ENCODE measurements around the gene CELSR1.

Gene CELSR1

DNA sequence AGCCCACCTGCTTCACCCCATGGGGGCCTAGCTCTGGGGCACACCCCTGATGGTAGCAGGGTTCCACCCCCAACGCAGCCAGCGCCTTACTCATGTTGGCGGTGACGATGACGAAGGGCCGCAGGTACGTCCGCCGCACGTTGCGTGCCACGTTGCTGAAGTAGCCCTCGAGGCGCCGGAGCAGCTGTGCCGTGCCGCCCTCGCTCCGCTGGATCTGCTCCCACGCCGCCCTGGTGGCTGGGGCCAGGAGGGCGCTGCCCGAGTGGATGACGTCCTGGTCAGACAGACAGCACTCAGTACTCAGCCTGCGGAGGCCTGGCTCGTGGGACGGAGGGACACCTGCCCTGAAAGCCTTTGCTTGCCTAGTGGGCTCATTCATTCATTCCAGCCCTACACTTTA, 151.1 kb downstream of the CELSR1 start:
- Histone ChIP-seq H3K9me3 (no peaks in the 10 kb centered on the region), H3K4me2 (no peak overlapping the region), H3K4me1 (no peaks in the 10 kb centered on the region), H3K36me3 (no peaks in the 10 kb centered on the region), H3K4me3 (no peak overlapping the region), H3K9ac (no peak overlapping the region), H3K27me3 (0 out of 2 replicates have a peak, but pooled peaks cover under 1% of the 10 kb centered on the region), H3K27ac (no peak overlapping the region), H4K20me1 (0 out of 2 replicates have a peak, but pooled peaks cover 2% of the 10 kb centered on the region)
- TF ChIP-seq Cebpa-rat (IDR thresholded peaks at IDR 0.05), result no peak

DNA sequence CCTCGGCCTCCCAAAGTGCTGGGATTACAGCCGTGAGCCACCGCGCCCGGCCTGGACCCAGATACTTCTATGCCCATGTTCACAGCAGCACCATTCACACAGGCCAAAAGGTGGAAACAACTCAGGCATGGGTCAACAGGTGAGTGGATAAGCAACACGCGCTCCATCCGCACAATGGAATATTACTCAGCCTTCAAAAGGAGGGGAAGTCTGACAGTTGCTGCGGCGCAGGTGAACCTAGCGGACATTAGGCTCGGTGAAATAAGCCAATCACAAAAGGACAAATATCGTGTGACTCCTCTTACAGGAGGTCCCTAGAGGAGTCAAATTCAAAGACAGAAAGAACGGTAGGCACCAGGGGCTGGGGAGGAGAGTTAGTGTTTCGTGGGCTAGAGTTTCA, 154.9 kb downstream of the CELSR1 start:
- Histone ChIP-seq H3K4me2 (no peak overlapping the region), H3K4me1 (peaks cover 20% of the 10 kb centered on the region), H3K9me3 (no peaks in the 10 kb centered on the region), H4K20me1 (peaks cover 27% of the 10 kb centered on the region; the same call in 1 of the 2 replicates), H3K27me3 (peaks cover 21% of the 10 kb centered on the region), H3K4me3 (no peak overlapping the region), H3K36me3 (no peaks in the 10 kb centered on the region), H3K27ac (no peak overlapping the region), H3K9ac (no peak overlapping the region)
- no peak for TF ChIP-seq Cebpa-rat (IDR thresholded peaks at IDR 0.05)

- no peak overlapping the region for H3K9ac ChIP-seq
- TF ChIP-seq Cebpa-rat (IDR thresholded peaks at IDR 0.05), result no peak
These were observed 155.7 kb downstream of the CELSR1 start for GRCh38 chr22:46381731-46382130.

GRCh38 chr22:46381142-46381541, 156.3 kb downstream of the CELSR1 start:
- Histone ChIP-seq H3K36me3 (peaks cover 11% of the 10 kb centered on the region), H3K9me3 (peaks cover 12% of the 10 kb centered on the region), H3K9ac (no peak overlapping the region), H4K20me1 (peaks cover 27% of the 10 kb centered on the region; the same call in 1 of the 2 replicates), H3K27me3 (peaks cover 21% of the 10 kb centered on the region), H3K4me3 (no peak overlapping the region), H3K4me1 (peaks cover 20% of the 10 kb centered on the region), H3K27ac (no peak overlapping the region), H3K4me2 (peak overlapping the region; percentile 82)
- TF ChIP-seq Cebpa-rat (IDR thresholded peaks at IDR 0.05), result no peak

More at GRCh38 chr22:46381731-46382130, 155.7 kb downstream of the CELSR1 start:
- Histone ChIP-seq H3K27ac (no peak overlapping the region), H3K9me3 (peaks cover 6% of the 10 kb centered on the region), H3K4me1 (peaks cover 20% of the 10 kb centered on the region), H3K4me3 (no peak overlapping the region), H3K36me3 (peaks cover 6% of the 10 kb centered on the region), H3K4me2 (no peak overlapping the region), H3K27me3 (peaks cover 21% of the 10 kb centered on the region), H4K20me1 (peaks cover 27% of the 10 kb centered on the region; the same call in 1 of the 2 replicates)

DNA sequence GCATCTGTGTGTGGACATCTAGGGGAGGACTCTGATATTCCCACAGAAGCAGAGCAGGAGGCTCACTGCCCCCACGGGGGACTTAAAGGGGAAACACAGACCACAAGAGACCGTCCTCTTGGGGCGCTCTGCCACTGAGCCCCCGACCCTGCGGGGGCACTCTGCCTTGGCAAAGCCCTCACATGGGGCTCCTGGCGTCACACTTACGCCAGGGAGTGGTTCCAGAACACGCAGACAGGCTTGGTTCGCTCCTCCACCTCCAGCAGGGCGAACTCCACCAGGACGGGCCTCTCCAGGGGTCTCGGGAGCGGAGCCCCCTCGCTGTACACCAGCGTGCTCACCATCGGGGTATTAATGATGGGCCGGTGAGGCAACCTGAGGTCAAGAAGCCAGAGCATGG, 156.8 kb downstream of the CELSR1 start:
- H3K4me3 ChIP-seq, result no peak overlapping the region
- H3K27ac ChIP-seq, result no peak overlapping the region
- peak overlapping the region; percentile 82 for H3K4me2 ChIP-seq
- no peak overlapping the region for H3K9ac ChIP-seq
- H3K36me3 ChIP-seq, result peaks cover 11% of the 10 kb centered on the region
- H3K9me3 ChIP-seq, result peaks cover 17% of the 10 kb centered on the region
- no peak for TF ChIP-seq Cebpa-rat (IDR thresholded peaks at IDR 0.05)
- peaks cover 27% of the 10 kb centered on the region; the same call in 1 of the 2 replicates for H4K20me1 ChIP-seq
- H3K27me3 ChIP-seq, result peaks cover 21% of the 10 kb centered on the region
- peaks cover 20% of the 10 kb centered on the region for H3K4me1 ChIP-seq

DNA sequence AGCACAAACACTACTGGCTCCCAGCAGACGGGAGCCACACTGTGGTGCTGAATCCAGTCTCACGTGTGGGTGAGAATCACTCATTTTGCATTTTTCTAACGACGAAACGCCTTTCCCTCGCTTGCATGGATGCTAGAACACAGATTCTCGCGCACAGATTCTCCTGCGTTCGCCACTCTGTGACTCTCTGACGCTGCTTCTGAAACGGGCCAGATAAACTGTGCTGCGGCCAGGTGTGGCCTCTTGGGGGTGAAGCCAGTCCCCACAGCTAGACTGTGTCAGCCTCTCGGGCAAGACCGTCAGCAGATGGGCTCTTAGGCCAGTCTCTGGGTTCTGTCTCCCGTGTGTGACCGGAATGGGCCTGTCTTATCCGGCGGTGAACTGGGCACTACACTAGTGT, 157.4 kb downstream of the CELSR1 start:
- TF ChIP-seq Cebpa-rat (IDR thresholded peaks at IDR 0.05), result no peak
- Histone ChIP-seq H3K4me3 (no peak overlapping the region), H4K20me1 (peaks cover 30% of the 10 kb centered on the region), H3K36me3 (peaks cover 11% of the 10 kb centered on the region), H3K9me3 (peaks cover 22% of the 10 kb centered on the region), H3K4me2 (peak overlapping the region; percentile 82), H3K27ac (no peak overlapping the region), H3K9ac (no peak overlapping the region), H3K4me1 (peaks cover 25% of the 10 kb centered on the region), H3K27me3 (peaks cover 21% of the 10 kb centered on the region)

- Histone ChIP-seq H3K4me1 (peaks cover 33% of the 10 kb centered on the region), H4K20me1 (peaks cover 37% of the 10 kb centered on the region), H3K4me3 (no peak overlapping the region), H3K27ac (no peak overlapping the region), H3K4me2 (peak overlapping the region; percentile 82), H3K36me3 (peaks cover 11% of the 10 kb centered on the region), H3K9ac (no peak overlapping the region), H3K9me3 (peaks cover 22% of the 10 kb centered on the region), H3K27me3 (peaks cover 21% of the 10 kb centered on the region)
- 0 out of 2 replicates have a peak, but pooled peaks have one; percentile 26 for TF ChIP-seq Cebpa-rat (IDR thresholded peaks at IDR 0.05)
These were observed 158.1 kb downstream of the CELSR1 start for GRCh38 chr22:46379066-46379930.

DNA sequence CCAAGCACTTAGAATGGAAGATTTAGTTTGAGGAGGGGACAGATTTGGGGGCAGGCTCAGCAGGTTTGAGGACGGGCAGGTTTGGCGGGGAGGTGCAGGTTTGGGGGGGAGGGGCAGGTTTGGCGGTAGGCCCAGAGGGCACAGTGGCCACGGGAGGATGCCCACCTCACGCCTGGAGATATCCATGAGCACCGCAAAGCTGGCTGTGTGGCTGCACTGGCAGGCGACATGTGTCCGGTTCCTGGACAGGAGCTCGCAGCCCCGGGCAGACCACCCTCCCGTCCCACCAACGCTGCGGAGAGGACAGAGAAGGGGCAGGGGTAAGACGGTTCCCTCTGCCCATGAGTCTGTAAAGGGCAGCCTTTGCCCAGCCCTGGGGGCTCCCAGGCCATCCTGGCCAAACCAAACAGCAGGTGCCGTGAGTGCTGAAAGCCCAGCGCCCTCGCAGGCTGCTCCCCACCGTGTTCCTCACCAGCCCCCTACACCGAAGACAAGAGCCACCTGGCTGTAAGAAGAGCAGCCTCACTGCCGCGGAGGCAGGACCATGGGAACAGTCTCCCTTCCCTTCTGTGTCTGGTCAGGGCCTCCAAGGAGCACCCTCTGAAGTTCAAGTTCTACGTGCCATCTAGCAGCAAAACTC, 158.9 kb downstream of the CELSR1 start:
- Histone ChIP-seq H3K9me3 (peaks cover 22% of the 10 kb centered on the region), H4K20me1 (peaks cover 45% of the 10 kb centered on the region), H3K4me3 (no peak overlapping the region), H3K27me3 (peaks cover 21% of the 10 kb centered on the region), H3K4me2 (no peak overlapping the region), H3K27ac (no peak overlapping the region), H3K36me3 (peaks cover 11% of the 10 kb centered on the region), H3K9ac (no peak overlapping the region), H3K4me1 (peaks cover 40% of the 10 kb centered on the region)
- TF ChIP-seq Cebpa-rat (IDR thresholded peaks at IDR 0.05), result no peak

DNA sequence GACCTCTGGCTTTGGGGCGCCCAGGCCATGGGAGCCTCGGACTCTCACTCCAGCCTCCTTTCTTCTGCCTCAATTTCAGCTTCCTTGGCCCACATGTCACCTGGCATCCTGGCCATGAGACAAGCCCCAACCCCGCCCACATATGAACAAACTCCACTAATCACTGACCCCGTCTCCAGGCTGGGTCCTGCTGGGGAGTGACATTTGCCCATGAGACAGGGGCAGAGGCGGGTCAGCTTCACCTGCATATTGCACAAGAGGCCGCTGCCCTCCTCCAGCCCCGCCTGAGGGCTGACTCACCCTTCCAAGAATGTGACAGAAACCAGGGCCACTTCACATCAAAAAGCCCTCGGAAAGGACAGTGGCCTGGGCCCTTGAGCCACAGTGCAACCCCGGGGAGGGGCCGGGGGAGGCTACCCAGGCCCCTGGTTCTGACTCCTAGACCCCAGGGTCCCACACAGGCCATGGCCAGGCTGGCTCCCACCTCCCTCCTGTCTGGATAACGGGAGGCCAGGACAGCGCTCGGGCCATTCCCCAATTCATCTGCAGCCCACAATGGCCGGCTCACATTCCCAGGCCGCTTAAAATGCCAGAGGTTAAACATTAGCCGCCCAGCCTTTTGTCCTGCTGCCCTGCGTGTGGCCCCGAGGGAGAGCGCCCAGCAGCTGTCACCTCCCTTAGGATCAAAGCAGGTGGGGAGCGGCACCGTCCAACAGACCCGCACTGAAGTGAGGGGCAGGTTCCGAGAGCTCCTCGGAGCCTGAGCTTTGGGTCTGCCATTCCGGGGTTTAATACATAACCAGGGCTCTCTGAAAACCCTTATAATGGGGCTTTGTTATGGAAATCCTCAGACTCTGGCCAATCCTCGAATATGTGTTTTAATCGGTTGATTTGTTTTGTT, 159.6 kb downstream of the CELSR1 start:
- Histone ChIP-seq H3K27me3 (peaks cover 21% of the 10 kb centered on the region), H3K4me1 (peaks cover 48% of the 10 kb centered on the region), H3K27ac (no peak overlapping the region), H3K9me3 (peaks cover 22% of the 10 kb centered on the region), H4K20me1 (peaks cover 49% of the 10 kb centered on the region), H3K36me3 (peaks cover 11% of the 10 kb centered on the region), H3K9ac (no peak overlapping the region), H3K4me3 (no peak overlapping the region), H3K4me2 (no peak overlapping the region)
- no peak for TF ChIP-seq Cebpa-rat (IDR thresholded peaks at IDR 0.05)

Data from BLaER1 (cell line).